IgD-negative memory B cell (primary cell): ENCODE results near the gene ADAMTS16. TPM values are rescaled to one million over a fixed set of nuclear protein-coding genes. Genes with fewer than 3 reads are reported as not detected.
A peak's percentile ranks its signal among the peaks of the same experiment; 100 is the strongest.

Experiments used
- H3K27ac Mint-ChIP-seq, 3 donors: one replicate each; pipeline ENCODE4 v1.8.0; 2020 to 2022; ENCODE audit warnings: mild to moderate bottlenecking in 3 of 3, mixed read lengths in 3 of 3, moderate library complexity in 1 of 3
- H3K27me3 Mint-ChIP-seq: one replicate; pipeline ENCODE4 v1.8.0; 2021; ENCODE audit warnings: mixed read lengths
- H3K36me3 Mint-ChIP-seq: one replicate; pipeline ENCODE4 v1.8.0; 2020; ENCODE audit warnings: mild to moderate bottlenecking, mixed read lengths
- H3K4me1 Mint-ChIP-seq, 3 donors: one replicate each; pipeline ENCODE4 v1.8.0; 2020 to 2022; ENCODE audit warnings: mixed read lengths in 3 of 3, mild to moderate bottlenecking in 1 of 3
- H3K4me3 Mint-ChIP-seq, 4 donors: one replicate each; pipeline ENCODE4 v1.8.0; 2020 to 2022; ENCODE audit warnings: mild to moderate bottlenecking in 4 of 4, mixed read lengths in 4 of 4, moderate library complexity in 3 of 4
- H3K9me3 Mint-ChIP-seq, 3 donors: one replicate each; pipeline ENCODE4 v1.8.0; 2020 to 2021; ENCODE audit warnings: mixed read lengths in 3 of 3, mild to moderate bottlenecking in 1 of 3
- polyA plus RNA-seq: library from polyadenylated mRNA; unstranded; fragments of 300-500 nt; fragmentation: Illumina TruSeq; gene quantifications from one replicate; pipeline ENCODE4 v1.2.3, GENCODE V29; 2021

ADAMTS16 gene
- polyA plus RNA-seq, 1 donor from 2014 or later = not detected

DNA sequence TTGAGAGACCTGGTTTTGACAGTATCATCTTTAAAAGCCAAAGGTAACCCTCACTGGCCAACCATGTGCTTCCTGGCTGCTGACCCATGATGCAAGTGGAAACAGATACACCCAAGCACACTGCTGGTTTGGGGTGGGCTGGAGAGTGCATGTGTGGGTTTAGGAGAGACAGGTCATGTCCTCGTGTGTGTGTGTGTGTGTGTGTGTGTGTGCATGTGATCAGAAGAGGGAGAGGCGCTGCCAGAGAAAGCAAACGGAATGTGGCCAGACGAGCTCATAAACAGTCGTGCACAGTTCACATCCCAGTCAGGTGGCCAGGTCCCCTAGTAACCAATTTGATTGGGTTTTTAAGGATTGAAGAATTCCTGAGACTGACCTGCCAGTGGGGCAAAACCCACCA lies 169.5 kb downstream of the ADAMTS16 start:
- Mint-ChIP-seq H3K36me3 (peaks cover under 1% of the 10 kb centered on the region), H3K27ac (no peak overlapping the region), H3K4me3 (no peak overlapping the region), H3K4me1 (no peaks in the 10 kb centered on the region), H3K27me3 (no peaks in the 10 kb centered on the region), H3K9me3 (peaks cover 0 to 3% (median 0%) of the 10 kb centered on the region in 3 donors)

DNA sequence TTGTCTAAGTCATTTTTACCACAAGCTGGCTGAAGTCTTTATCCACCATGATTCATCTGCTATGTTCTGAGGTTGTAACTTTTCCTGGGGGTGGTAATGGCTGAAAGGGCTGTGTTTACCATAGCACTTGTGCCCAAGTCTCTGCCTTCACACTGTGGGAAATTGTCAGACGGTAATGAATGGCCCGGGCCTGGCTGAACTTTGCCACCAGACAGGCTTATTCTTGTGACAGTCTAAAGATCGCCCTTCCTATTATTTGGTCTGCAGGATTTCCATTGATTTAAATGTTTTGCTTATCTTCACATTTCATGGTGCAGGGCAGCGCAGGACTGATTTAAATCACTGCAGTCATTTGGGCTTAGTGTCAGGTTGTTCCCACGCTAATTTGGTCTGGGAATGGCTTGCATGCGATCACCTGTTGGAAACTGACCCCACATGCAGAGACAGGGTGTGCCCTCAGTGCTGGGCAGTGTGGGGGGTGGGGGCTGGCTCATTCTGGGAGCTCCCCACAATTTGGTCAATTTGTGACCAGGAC lies 173.0 kb downstream of the ADAMTS16 start:
- Mint-ChIP-seq H3K4me3 (no peak overlapping the region), H3K27ac (no peak overlapping the region), H3K4me1 (no peaks in the 10 kb centered on the region), H3K36me3 (peaks cover 4% of the 10 kb centered on the region), H3K27me3 (no peaks in the 10 kb centered on the region), H3K9me3 (peaks cover 0 to 6% (median 2%) of the 10 kb centered on the region in 3 donors)

DNA sequence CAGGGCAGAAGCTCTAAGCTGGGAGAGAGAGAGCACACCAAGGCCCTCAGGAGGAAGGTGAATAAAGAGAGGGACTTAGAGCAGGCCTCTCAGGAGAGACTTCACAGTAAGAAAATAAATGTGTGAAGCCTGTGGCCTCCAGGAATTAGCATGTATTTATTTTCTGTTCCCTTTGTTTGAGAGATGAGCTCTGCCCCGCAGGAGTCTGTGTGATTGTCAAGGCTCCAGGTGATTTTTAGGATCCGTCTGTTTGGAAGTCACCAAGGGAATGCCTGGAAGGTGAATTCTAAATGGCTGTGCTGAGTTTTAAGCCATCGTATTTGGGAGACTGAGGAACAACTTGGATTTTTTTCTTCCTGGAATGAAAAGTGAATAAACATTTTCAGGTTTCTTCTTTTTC lies 174.0 kb downstream of the ADAMTS16 start:
- peaks cover 4% of the 10 kb centered on the region for H3K36me3 Mint-ChIP-seq
- H3K4me1 Mint-ChIP-seq = no peaks in the 10 kb centered on the region
- H3K27ac Mint-ChIP-seq = no peak overlapping the region
- peaks cover 0 to 6% (median 2%) of the 10 kb centered on the region in 3 donors for H3K9me3 Mint-ChIP-seq
- no peaks in the 10 kb centered on the region for H3K27me3 Mint-ChIP-seq
- H3K4me3 Mint-ChIP-seq = peak overlapping the region in 1 of 4 donors; percentile 59

DNA sequence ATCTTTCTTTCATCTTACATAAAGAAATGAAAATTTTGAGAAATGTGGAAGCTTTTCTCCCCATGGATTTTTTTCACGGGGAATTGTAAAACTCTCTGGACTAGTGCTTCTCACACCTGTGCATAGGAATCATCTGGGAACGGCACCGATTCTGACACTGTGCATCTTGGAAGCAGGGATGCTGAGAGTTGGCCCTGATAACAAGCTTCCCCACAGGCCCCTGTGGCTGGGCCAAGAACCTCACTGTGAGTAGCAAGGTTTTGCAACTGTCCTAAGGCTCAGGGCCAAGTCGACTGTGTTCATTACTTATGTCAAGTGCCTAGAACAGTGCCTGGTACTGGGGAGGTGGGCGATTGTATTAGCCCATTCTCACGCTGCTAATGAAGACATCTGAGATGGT lies 174.5 kb downstream of the ADAMTS16 start:
- Mint-ChIP-seq H3K27ac (no peak overlapping the region), H3K27me3 (no peaks in the 10 kb centered on the region), H3K4me3 (no peak overlapping the region), H3K36me3 (peaks cover 4% of the 10 kb centered on the region), H3K9me3 (peaks cover 0 to 6% (median 2%) of the 10 kb centered on the region in 3 donors), H3K4me1 (no peaks in the 10 kb centered on the region)

DNA sequence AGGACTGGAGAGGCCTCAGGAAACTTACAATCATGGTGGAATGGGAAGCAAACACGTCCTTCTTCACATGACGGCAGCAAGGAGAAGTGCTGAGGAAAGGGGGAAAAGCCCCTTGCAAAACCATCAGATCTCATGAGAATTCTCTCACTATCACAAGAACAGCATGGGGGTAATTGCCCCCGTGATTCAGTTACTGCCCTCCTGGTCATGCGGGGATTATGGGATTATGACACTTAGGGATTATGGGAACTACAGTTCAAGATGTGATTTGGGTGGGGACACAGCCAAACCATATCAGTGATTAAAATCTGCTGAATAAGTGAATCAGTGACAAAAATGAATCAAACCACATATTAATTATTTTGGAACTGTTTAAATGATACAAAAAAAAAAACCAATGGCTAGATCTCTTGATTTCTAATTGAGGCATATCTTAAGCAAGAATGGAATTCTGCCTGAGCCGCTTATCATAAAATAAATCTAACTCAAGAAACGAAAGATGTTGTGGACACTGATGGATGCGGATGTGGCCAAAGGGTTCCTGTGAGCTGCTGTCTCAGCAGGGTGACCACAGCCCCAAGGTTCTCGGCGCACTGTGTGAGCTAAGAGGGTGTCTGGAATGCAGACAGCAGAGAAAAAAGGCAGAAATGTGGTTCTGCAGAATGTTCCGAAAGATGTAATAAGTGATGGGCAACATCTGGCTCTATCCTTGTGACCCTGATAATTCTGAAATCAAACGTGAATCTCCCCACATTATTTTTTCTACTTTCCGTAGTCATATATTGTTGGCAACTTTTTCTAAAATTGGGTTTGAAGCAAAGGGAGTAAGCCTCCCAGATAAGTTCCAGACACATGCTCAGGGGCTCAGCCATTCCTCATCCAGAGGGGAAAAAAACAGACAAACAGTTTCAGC lies 175.2 kb downstream of the ADAMTS16 start:
- H3K9me3 Mint-ChIP-seq = peaks cover 0 to 6% (median 2%) of the 10 kb centered on the region in 3 donors
- H3K4me1 Mint-ChIP-seq = no peaks in the 10 kb centered on the region

DNA sequence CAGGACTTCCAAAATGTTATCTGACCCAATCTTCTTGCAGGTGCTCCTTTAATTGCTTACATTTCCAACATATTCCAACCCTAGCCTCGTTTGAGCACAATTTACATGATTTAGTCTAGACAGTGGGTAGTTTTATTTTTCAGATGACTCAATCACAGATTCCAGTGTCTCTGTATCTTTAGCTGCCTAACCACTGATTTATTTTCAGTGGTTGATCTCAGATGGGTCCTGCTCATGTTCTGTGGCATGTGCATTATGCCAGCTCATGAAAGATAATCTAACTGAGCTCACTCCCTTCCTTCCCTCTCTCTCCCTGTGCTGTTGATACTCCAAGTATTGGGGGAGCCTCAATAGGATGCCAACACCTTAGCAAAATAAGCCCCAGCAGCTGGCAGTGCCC lies 176.2 kb downstream of the ADAMTS16 start:
- H3K36me3 Mint-ChIP-seq = peaks cover 5% of the 10 kb centered on the region
- no peak overlapping the region for H3K4me3 Mint-ChIP-seq
- H3K27me3 Mint-ChIP-seq = no peaks in the 10 kb centered on the region
- peaks cover 0 to 1% (median 0%) of the 10 kb centered on the region in 3 donors for H3K4me1 Mint-ChIP-seq
- H3K9me3 Mint-ChIP-seq = peaks cover 2 to 6% (median 6%) of the 10 kb centered on the region in 3 donors
- no peak overlapping the region for H3K27ac Mint-ChIP-seq

More for the DNA sequence above, 175.2 kb downstream of the ADAMTS16 start:
- H3K4me3 Mint-ChIP-seq = no peak overlapping the region
- no peaks in the 10 kb centered on the region for H3K27me3 Mint-ChIP-seq
- H3K36me3 Mint-ChIP-seq = peaks cover 5% of the 10 kb centered on the region
- no peak overlapping the region for H3K27ac Mint-ChIP-seq

DNA sequence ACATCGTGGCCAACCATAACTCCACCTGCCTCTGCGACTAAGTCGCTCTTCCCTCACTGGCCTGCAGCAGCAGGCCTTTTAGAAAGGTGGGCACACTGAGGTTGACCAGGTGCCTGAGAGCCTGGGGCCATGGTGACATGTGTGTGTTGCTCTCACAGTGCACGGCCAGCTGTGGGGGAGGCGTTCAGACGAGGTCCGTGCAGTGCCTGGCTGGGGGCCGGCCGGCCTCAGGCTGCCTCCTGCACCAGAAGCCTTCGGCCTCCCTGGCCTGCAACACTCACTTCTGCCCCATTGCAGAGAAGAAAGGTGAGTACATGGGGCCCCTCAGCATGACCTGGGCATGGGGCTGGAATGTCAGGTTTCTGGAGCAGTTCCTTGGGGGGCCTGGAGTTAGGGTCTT lies 177.8 kb downstream of the ADAMTS16 start:
- peaks cover 4 to 13% (median 9%) of the 10 kb centered on the region in 3 donors for H3K9me3 Mint-ChIP-seq

DNA sequence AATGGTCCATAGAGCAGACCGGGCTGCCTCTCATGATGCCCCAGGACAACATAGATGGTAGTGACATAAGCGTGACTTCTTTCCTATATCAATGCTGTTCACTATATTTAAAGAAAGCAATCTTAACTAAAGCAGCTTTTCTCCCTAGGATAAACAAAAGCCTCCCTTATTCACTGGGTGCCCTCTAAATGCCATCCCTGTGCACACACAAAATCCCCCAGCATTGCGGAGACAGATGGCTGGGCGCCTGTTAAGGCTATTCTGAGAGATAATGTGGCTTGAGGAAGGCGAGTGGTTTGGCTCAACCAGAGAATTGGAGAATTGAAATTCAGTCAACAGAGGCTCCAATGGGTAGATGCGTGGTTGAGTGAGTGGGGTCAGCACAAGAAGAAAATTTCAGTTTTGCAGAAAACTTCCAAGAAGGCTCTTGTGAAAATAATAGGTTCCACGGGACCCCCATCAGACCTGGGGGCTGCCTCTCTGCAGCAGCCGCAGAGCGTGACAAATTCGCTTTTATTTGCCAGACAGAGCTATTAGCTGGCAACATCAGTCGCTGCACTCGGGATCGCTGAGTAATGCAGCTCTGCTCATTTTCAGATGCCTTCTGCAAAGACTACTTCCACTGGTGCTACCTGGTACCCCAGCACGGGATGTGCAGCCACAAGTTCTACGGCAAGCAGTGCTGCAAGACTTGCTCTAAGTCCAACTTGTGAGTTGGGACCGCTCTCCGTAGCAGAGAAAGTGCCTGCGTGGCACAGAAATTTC lies 178.5 kb downstream of the ADAMTS16 start:
- Mint-ChIP-seq H3K27ac (no peak overlapping the region), H3K27me3 (no peaks in the 10 kb centered on the region), H3K36me3 (peaks cover 5% of the 10 kb centered on the region), H3K4me1 (peaks cover 0 to 1% (median 0%) of the 10 kb centered on the region in 3 donors), H3K4me3 (no peak overlapping the region), H3K9me3 (peaks cover 4 to 13% (median 9%) of the 10 kb centered on the region in 3 donors)

More for the DNA sequence above, 177.8 kb downstream of the ADAMTS16 start:
- no peaks in the 10 kb centered on the region for H3K27me3 Mint-ChIP-seq
- H3K4me3 Mint-ChIP-seq = no peak overlapping the region
- peaks cover 5% of the 10 kb centered on the region for H3K36me3 Mint-ChIP-seq
- no peak overlapping the region for H3K27ac Mint-ChIP-seq
- peaks cover 0 to 1% (median 0%) of the 10 kb centered on the region in 3 donors for H3K4me1 Mint-ChIP-seq

DNA sequence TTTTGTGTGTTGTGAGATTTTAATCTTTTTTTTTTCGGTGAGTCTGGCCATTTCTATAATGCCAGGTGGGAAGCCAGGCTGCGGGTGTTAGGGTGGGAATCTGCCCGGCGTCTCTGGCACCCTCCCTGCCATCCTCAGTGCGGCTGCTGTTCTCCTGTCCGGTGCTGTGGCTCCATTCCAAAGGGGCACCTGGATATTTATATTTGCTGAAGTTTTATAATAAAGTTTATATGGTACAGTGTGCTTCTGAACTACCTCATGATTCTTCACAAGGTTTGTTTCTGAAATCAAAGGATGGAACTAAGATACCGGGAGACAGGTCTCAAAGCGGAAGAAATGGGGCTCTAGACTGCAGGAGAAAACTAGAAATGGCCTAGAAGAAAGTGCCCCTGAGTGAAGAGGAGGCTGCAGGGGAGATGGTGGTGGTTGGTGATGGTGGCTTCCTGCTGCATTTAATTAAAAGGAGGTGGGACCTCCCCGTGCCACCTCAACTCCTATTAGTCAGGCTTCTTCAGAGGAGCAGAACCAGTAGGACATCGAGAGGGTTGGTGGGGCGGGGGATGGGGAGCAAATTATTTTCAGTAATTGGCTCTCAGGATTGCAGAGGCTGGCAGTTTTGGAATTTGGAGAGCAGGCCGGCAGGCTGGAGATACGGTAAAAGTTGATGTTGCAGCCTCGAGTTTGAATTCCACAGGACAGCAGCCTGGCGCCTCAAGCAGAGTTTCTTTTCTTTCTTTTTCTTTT lies 180.1 kb downstream of the ADAMTS16 start:
- Mint-ChIP-seq H3K4me1 (peaks cover 0 to 1% (median 0%) of the 10 kb centered on the region in 3 donors), H3K9me3 (peaks cover 4 to 13% (median 7%) of the 10 kb centered on the region in 3 donors), H3K36me3 (peaks cover 2% of the 10 kb centered on the region), H3K4me3 (peak overlapping the region in 1 of 4 donors; percentile 1), H3K27me3 (no peaks in the 10 kb centered on the region), H3K27ac (peak overlapping the region in 1 of 3 donors; percentile 16)

DNA sequence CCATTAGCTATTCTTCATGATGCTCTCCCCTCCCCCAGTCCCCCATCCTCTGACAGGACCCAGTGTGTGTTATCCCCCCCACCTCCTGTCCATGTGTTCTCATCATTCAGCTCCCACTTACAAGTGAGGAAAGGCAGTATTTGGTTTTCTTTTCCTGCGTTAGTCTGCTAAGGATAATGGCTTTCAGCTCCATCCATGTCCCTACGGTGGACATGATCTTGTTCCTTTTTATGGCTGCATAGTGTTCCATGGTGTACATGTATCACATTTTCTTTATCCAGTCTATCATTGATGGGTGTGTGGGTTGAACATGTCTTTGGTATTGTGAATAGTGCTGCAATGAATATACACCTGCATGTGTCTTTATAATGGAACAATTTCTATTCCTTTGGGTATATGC lies 181.0 kb downstream of the ADAMTS16 start:
- Mint-ChIP-seq H3K4me3 (no peak overlapping the region), H3K4me1 (peaks cover 0 to 1% (median 0%) of the 10 kb centered on the region in 3 donors), H3K27me3 (no peaks in the 10 kb centered on the region), H3K27ac (no peak overlapping the region), H3K9me3 (peaks cover 4 to 11% (median 6%) of the 10 kb centered on the region in 3 donors), H3K36me3 (peaks cover 2% of the 10 kb centered on the region)

DNA sequence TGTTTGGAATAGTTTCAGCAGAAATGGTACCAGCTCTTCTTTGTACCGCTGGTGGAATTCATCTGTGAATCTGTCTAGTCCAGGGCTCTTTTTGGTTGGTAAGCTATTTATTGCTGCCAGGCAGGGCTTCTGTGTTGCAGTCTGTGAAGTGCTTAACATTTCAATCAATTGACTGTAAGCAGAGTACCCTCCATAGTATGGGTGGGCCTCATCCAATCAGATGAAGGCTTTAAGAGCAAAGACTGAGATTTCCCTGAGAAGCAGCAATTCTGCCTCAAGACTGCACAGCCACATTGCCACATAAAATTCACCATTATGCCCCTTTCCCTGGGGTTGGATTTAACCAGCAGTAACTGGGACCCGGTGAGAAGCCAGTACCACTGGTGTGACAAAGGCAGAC lies 183.4 kb downstream of the ADAMTS16 start:
- Mint-ChIP-seq H3K36me3 (peaks cover 2% of the 10 kb centered on the region), H3K4me1 (peaks cover 0 to 3% (median 1%) of the 10 kb centered on the region in 3 donors), H3K9me3 (peaks cover 7 to 14% (median 8%) of the 10 kb centered on the region in 3 donors), H3K27me3 (peaks cover 2% of the 10 kb centered on the region), H3K27ac (no peak overlapping the region), H3K4me3 (no peak overlapping the region)

DNA sequence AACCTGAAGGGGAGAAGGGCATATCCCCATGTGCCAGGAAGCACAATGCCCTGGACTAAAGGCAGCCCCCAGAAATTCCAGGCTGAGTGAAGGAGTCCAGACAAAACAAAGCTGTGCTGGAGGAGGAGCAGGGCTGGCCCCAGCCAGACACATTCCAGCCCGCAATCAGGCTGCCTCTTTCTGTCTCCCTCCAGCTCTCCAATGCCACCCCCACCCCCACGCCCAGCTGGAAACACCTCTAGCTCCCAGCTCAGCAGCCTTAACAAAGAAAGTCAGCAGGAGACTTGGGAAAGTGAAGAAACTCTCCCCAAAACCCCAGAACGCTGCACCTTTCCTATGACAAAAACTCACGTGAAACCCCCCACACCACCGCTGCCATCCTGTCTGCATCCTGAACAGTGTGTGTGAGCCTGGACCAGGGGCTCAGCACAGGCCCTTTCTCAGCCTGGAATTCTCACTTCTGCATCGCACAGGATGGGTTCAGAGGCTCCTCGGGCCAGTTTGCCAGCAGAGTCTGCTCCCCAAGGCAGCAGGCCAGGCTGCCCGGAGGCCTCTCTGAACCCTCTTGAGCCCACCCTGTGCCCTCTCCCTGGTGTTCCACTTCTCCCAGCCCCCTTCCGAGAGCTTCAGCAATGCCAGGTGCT lies 186.1 kb downstream of the ADAMTS16 start:
- H3K27ac Mint-ChIP-seq = no peak overlapping the region
- no peak overlapping the region for H3K4me3 Mint-ChIP-seq
- no peaks in the 10 kb centered on the region for H3K36me3 Mint-ChIP-seq
- H3K27me3 Mint-ChIP-seq = peaks cover 2% of the 10 kb centered on the region
- peaks cover 5 to 15% (median 8%) of the 10 kb centered on the region in 3 donors for H3K9me3 Mint-ChIP-seq
- peaks cover 0 to 3% (median under 1%) of the 10 kb centered on the region in 3 donors for H3K4me1 Mint-ChIP-seq

DNA sequence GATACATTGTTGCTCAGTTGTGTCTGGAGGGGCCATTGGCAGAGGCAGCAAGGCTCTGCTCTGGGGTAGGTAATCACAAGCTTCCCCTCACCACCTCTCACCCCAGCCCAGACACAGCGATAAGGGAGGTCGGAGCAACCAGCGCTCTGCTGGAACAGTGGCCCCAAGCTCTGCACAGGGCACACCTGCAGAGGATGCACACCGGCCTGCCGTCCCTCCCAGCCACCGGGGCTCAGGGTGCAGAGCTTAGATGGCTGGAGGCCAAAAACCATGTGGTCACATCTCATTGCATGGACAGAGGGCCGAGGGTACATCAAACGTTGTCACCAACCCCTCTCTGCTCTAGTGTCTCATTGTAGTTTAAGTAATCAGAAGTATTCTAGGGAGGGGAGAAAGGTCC lies 187.0 kb downstream of the ADAMTS16 start:
- peaks cover 2 to 7% (median 6%) of the 10 kb centered on the region in 3 donors for H3K9me3 Mint-ChIP-seq
- H3K27ac Mint-ChIP-seq = peak overlapping the region in 1 of 3 donors; percentile 18
- H3K36me3 Mint-ChIP-seq = no peaks in the 10 kb centered on the region
- H3K4me1 Mint-ChIP-seq = peaks cover 0 to 3% (median 0%) of the 10 kb centered on the region in 3 donors
- H3K4me3 Mint-ChIP-seq = no peak overlapping the region
- peaks cover 2% of the 10 kb centered on the region for H3K27me3 Mint-ChIP-seq
